PFSK-1 (cell line): ENCODE measurements around the gene PLEKHG1.

ENCODE experiments used
- FOXP2 ChIP-seq: optimal IDR thresholded peaks from 2 replicates; pipeline ENCODE3; 2011; ENCODE audit warnings: borderline replicate concordance, control low read depth, inconsistent platforms; ENCODE audit not compliant: insufficient read depth; ENCODE audit errors: extremely low read length, extremely low read depth
- POLR2AphosphoS5 ChIP-seq: IDR thresholded peaks from 2 replicates; pipeline ENCODE4 v1.6.1; 2012; ENCODE audit warnings: low read depth, mild to moderate bottlenecking, control low read depth, low read length, moderate library complexity
- REST ChIP-seq, 2 experiments: IDR thresholded peaks; 2 replicates each; pipeline versions ENCODE4 v1.6.1 to v1.8.0; 2011 to 2012; ENCODE audit warnings: low read depth in 2 of 2, low read length in 2 of 2, control low read depth in 1 of 2, inconsistent platforms in 1 of 2, mild to moderate bottlenecking in 1 of 2, moderate library complexity in 1 of 2; ENCODE audit not compliant: insufficient read depth in 1 of 2
- SIN3A ChIP-seq: IDR thresholded peaks from 2 replicates; pipeline ENCODE4 v1.6.1; 2012; ENCODE audit warnings: mild to moderate bottlenecking, low read length, moderate library complexity, borderline replicate concordance; ENCODE audit not compliant: insufficient read depth
- TAF1 ChIP-seq: IDR thresholded peaks from 2 replicates; pipeline ENCODE4 v1.6.1; 2012; ENCODE audit warnings: low read length, control low read depth, borderline replicate concordance; ENCODE audit not compliant: insufficient read depth

Gene PLEKHG1

DNA sequence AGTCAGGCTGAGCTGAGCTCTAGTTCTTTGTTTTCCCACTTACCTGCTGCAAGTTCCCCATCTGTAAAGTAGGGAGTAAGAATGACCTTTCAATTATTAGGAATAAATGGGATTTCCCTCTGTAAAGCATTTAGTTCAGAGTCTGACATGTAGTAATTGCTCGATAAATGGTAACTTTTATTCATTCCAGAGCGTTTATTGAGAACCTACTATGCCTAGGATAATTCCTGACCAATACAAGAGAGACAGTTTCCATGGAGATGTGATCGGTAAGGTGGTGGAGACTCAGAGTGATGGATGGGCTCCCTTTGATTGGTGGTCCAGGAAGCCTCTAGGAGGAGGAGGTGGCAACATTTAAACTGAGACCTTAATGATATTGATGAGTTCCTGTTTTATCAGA lies 5.6 kb downstream of the PLEKHG1 start:
- no peak for TF ChIP-seq TAF1
- no peak for TF ChIP-seq POLR2AphosphoS5
- TF ChIP-seq SIN3A = no peak
- no peak for TF ChIP-seq FOXP2
- no peak for TF ChIP-seq REST (IDR thresholded peaks at IDR 0.05; ENCODE audit: insufficient read depth in 1 of 2, low read depth in 2 of 2, low read length in 2 of 2)

- TF ChIP-seq FOXP2 (no peak), REST (IDR thresholded peaks at IDR 0.05; ENCODE audit: insufficient read depth in 1 of 2, low read depth in 2 of 2, low read length in 2 of 2) (no peak), SIN3A (no peak)
Measured at GRCh38 chr6:150606168-150606591, 6.5 kb downstream of the PLEKHG1 start.

GRCh38 chr6:150606647-150607328 lies 7.1 kb downstream of the PLEKHG1 start:
- no peak for TF ChIP-seq REST (IDR thresholded peaks at IDR 0.05; ENCODE audit: insufficient read depth in 1 of 2, low read depth in 2 of 2, low read length in 2 of 2)
- no peak for TF ChIP-seq FOXP2
- no peak for TF ChIP-seq SIN3A
- no peak for TF ChIP-seq POLR2AphosphoS5
- no peak for TF ChIP-seq TAF1

- TF ChIP-seq POLR2AphosphoS5 (no peak), REST (IDR thresholded peaks at IDR 0.05; ENCODE audit: insufficient read depth in 1 of 2, low read depth in 2 of 2, low read length in 2 of 2) (no peak), SIN3A (no peak), FOXP2 (no peak), TAF1 (no peak)
Measured at GRCh38 chr6:150607329-150607650, 7.6 kb downstream of the PLEKHG1 start.

DNA sequence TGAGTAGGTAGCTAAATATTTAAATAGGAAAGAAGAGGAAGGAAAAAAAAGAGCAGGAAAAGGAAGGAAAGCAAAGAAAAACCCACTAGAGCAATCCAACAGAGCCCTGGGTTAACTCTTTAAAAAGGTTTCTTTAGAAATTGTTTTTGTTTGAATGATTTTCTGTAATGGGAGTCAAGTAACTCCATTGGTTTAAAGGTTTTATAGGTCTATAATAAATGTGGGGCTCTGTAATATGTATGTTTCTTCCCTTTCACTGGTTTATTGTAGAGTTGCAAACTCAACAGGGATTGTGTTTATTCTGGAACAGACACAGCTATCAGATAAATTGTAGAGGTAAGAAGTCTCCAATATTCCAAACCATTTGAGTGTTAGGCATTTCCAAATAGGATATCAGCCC lies 10.9 kb downstream of the PLEKHG1 start:
- no peak for TF ChIP-seq POLR2AphosphoS5
- TF ChIP-seq TAF1 = no peak
- TF ChIP-seq REST (IDR thresholded peaks at IDR 0.05; ENCODE audit: insufficient read depth in 1 of 2, low read depth in 2 of 2, low read length in 2 of 2) = no peak
- no peak for TF ChIP-seq FOXP2
- no peak for TF ChIP-seq SIN3A
